ENCODE data around the gene FANCB. TPM values are rescaled to one million over a fixed set of nuclear protein-coding genes. Genes with fewer than 3 reads are reported as not detected.
A peak's percentile ranks its signal among the peaks of the same experiment; 100 is the strongest.

Gene FANCB
- total and polyA plus RNA-seq, 2 of the 4 experiments (the other 2 are of a cell fraction), result 2.5 to 7.7 TPM

DNA sequence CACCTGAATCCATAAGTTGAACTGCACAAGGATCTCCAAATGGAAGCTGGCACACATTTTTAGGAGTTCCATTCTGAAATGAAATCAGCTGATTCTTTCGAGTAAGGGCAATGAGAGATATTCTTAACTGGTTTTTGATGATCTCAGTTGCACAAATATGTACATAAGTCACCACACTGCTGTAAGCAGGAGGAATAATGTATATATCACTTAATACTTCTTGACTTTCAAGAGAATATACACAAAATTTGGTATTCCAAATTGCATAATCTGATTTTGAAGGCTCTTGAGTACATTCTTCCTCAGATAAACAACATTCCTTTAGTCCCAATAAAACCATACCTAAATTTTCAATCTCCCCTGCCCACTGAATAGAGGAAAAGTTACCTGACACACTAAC lies 8.2 kb downstream of the FANCB start:
- H3K56ac ChIP-seq (ENCODE audit: extremely low read depth, insufficient read depth, low read length), result peak overlapping the region; percentile 75; the same call in 1 of the 2 replicates
- peak overlapping the region; percentile 42; the same call in 1 of the 2 replicates for H2BK120ac ChIP-seq (ENCODE audit: low read depth, low read length)
- WGBS, 2 experiments (ENCODE audit: extremely low coverage in 2 of 2, insufficient read length in 1 of 2), result no CpG with 5 or more reads among the region's 1 CpG
- H3K79me1 ChIP-seq (ENCODE audit: low read depth in 1 of 2, low read length in 2 of 2), result no peaks in the 10 kb centered on the region
- peak overlapping the region; percentile 32; the same call in 1 of the 2 replicates for H3K27ac ChIP-seq (ENCODE audit: insufficient read depth, low read length)
- no peak overlapping the region for H3K23ac ChIP-seq (ENCODE audit: low read depth, low read length)
- no peak overlapping the region for H3K4ac ChIP-seq (ENCODE audit: low read depth, low read length)
- H2AFZ ChIP-seq (replicated peaks; ENCODE audit: low read length, poor library complexity), result no peak overlapping the region
- CTCF ChIA-PET, result no interaction called here
- H3K4me2 ChIP-seq (ENCODE audit: low read depth, low read length), result peak overlapping the region; percentile 85; the same call in 1 of the 2 replicates
- no peaks in the 10 kb centered on the region for H3K27me3 ChIP-seq (ENCODE audit: control insufficient read depth, insufficient read depth, low read length)
- no peaks in the 10 kb centered on the region for H3K4me1 ChIP-seq (ENCODE audit: control insufficient read depth, insufficient read depth, low read length)
- in situ Hi-C loops (cut with MboI; ENCODE audit: low sequenced_read_pairs), result no loop called here
- no peaks in the 10 kb centered on the region for H4K20me1 ChIP-seq (ENCODE audit: insufficient read depth, low read length)
- dilution Hi-C loops (cut with HindIII; ENCODE audit: low sequenced_read_pairs, unreplicated experiment), result no loop called here
- peak overlapping the region; percentile 80; the same call in 1 of the 2 replicates for H4K5ac ChIP-seq (ENCODE audit: low read depth, low read length)
- no peaks in the 10 kb centered on the region for H3K9me1 ChIP-seq (ENCODE audit: insufficient read depth, low read length)
- no peak overlapping the region; the same call in 1 of the 2 replicates for H4K91ac ChIP-seq (ENCODE audit: insufficient read depth, low read depth, low read length)
- POLR2A ChIA-PET (ENCODE audit: unreplicated experiment), result no interaction called here
- no peak overlapping the region for H3K14ac ChIP-seq (replicated peaks; ENCODE audit: low read depth, low read length)
- H3K9me3 ChIP-seq (ENCODE audit: control insufficient read depth, insufficient read depth, low read length), result peaks cover 2% of the 10 kb centered on the region; the same call in 1 of the 2 replicates
- intact Hi-C loops (cut with micrococcal nuclease), result no loop called here
- no peak overlapping the region for H2AK9ac ChIP-seq (replicated peaks; ENCODE audit: low read depth, low read length, poor library complexity)
- no peak overlapping the region for H3K9ac ChIP-seq (ENCODE audit: low read depth, low read length)
- peak overlapping the region; percentile 85 for H3K18ac ChIP-seq (ENCODE audit: low read depth, low read length)
- H2BK5ac ChIP-seq (ENCODE audit: low read depth, low read length, poor library complexity, severe bottlenecking), result peak overlapping the region; percentile 97
- TF ChIP-seq CEBPB (IDR thresholded peaks at IDR 0.05; ENCODE audit: low read depth, low read length), result peak; percentile 51; the same call in 1 of the 2 replicates
- no peak for TF ChIP-seq RFX5 (IDR thresholded peaks at IDR 0.05; ENCODE audit: low read depth, low read length)
- H3K36me3 ChIP-seq (ENCODE audit: control insufficient read depth, insufficient read depth, low read length), result no peaks in the 10 kb centered on the region
- DNase-seq, result peak; percentile 76
- no peak overlapping the region for H2BK15ac ChIP-seq (ENCODE audit: low read depth, low read length)
- H3K4me3 ChIP-seq (ENCODE audit: insufficient read depth, low read depth, low read length), result no peak overlapping the region
- ATAC-seq (ENCODE audit: low read depth), result peak; percentile 86
- peak overlapping the region in 1 of 2 experiments; percentile 80; a peak in 1 of 4 replicates for H4K8ac ChIP-seq (ENCODE audit: low read depth in 2 of 2, low read length in 2 of 2)
- H2BK20ac ChIP-seq (ENCODE audit: low read depth, low read length), result peak overlapping the region; percentile 94
- H2AK5ac ChIP-seq (ENCODE audit: low read depth, low read length), result 0 out of 2 replicates have a peak overlapping the region, but pooled peaks have one; percentile 60
- BruUV-seq (replicated peaks), result no TSS peak
